ENCODE data around the gene TMEM144. TPM values are rescaled to one million over a fixed set of nuclear protein-coding genes. Genes with fewer than 3 reads are reported as not detected.

The TMEM144 gene
- total RNA-seq, 1 experiment from 2014 or later, result 6.0 TPM

DNA sequence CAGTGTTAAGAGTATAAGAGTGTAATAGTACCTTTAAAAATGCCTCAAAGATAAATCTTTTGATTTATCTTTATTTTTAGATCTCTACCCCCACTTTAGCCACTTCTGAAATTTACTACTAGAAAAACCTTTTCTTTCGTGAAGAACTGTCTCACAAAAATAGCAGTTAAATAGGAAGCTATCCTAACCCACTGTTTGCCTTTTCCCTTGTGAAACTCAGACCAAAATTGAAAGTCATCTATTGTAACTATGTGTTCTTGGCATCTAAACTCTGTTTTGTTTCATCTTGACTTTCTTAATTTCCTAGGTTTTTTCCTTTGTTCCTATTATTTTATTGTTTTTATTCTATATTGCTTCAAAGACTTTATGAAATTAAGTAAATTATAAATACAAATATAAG, 7.8 kb upstream of the TMEM144 start:
- CTCF ChIA-PET, result no interaction called here
- no TSS peak for BruUV-seq (replicated peaks)
- no peak for DNase-seq
- H3K4me3 Mint-ChIP-seq (ENCODE audit: low read depth, unreplicated experiment), result no peak overlapping the region
- no peaks in the 10 kb centered on the region for H3K36me3 Mint-ChIP-seq (ENCODE audit: insufficient read depth, unreplicated experiment)
- H3K27me3 Mint-ChIP-seq (ENCODE audit: unreplicated experiment), result no peaks in the 10 kb centered on the region
- TF ChIP-seq, protein P1, sequence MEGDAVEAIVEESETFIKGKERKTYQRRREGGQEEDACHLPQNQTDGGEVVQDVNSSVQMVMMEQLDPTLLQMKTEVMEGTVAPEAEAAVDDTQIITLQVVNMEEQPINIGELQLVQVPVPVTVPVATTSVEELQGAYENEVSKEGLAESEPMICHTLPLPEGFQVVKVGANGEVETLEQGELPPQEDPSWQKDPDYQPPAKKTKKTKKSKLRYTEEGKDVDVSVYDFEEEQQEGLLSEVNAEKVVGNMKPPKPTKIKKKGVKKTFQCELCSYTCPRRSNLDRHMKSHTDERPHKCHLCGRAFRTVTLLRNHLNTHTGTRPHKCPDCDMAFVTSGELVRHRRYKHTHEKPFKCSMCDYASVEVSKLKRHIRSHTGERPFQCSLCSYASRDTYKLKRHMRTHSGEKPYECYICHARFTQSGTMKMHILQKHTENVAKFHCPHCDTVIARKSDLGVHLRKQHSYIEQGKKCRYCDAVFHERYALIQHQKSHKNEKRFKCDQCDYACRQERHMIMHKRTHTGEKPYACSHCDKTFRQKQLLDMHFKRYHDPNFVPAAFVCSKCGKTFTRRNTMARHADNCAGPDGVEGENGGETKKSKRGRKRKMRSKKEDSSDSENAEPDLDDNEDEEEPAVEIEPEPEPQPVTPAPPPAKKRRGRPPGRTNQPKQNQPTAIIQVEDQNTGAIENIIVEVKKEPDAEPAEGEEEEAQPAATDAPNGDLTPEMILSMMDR (IDR thresholded peaks at IDR 0.05; ENCODE audit: unreplicated experiment), result no peak
- no peaks in the 10 kb centered on the region for H3K4me1 Mint-ChIP-seq (ENCODE audit: low read depth, unreplicated experiment)
- intact Hi-C loops (cut with micrococcal nuclease; ENCODE audit: unreplicated experiment), result no loop called here
- H3K9me3 Mint-ChIP-seq (ENCODE audit: low read depth, unreplicated experiment), result no peaks in the 10 kb centered on the region
- H3K27ac Mint-ChIP-seq (ENCODE audit: unreplicated experiment), result no peak overlapping the region

DNA sequence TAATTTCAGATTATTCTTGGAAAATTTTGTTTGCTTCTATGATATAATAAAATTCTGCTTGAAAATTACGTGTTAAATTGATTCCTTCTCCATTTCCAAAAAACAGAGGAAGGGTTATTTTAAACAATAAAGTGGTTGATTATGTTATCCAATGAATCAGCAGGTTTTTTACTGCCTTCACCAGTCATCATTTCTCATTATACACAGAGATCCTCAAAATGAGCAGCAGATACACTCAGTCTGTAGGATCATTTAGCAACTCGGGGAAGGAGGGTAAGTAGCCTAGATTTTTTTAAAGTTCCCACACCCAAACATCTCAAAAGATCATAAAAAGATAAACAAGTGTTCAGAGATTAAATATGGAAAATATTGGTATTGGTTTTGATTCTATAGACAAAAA, 6.8 kb upstream of the TMEM144 start:
- H3K27ac Mint-ChIP-seq (ENCODE audit: unreplicated experiment), result no peak overlapping the region
- BruUV-seq (replicated peaks), result no TSS peak
- TF ChIP-seq, protein P1 (IDR thresholded peaks at IDR 0.05; ENCODE audit: unreplicated experiment), result no peak
- DNase-seq, result no peak
- CTCF ChIA-PET, result no interaction called here
- no peaks in the 10 kb centered on the region for H3K4me1 Mint-ChIP-seq (ENCODE audit: low read depth, unreplicated experiment)
- no peaks in the 10 kb centered on the region for H3K27me3 Mint-ChIP-seq (ENCODE audit: unreplicated experiment)
- no peak overlapping the region for H3K4me3 Mint-ChIP-seq (ENCODE audit: low read depth, unreplicated experiment)
- no peaks in the 10 kb centered on the region for H3K9me3 Mint-ChIP-seq (ENCODE audit: low read depth, unreplicated experiment)
- intact Hi-C loops (cut with micrococcal nuclease; ENCODE audit: unreplicated experiment), result no loop called here
- H3K36me3 Mint-ChIP-seq (ENCODE audit: insufficient read depth, unreplicated experiment), result no peaks in the 10 kb centered on the region

DNA sequence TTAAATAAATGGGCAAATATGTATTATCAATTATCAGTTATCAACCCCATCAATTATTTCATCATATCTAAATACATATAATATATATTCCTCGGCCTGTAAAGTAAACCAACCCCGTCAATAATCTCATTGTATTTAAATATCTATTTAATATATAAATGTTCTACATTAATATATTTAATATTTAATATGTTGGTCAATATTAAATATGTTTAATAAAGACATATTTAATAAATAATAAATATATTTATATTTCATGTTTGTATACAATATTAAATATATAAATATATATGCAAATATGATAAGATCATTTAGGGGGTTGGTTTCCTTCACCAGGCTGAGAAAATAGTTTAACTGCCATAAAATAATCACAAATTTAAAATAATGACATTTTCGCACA, 6.4 kb upstream of the TMEM144 start:
- H3K27me3 Mint-ChIP-seq (ENCODE audit: unreplicated experiment), result no peaks in the 10 kb centered on the region
- DNase-seq, result no peak
- TF ChIP-seq, protein P1 (IDR thresholded peaks at IDR 0.05; ENCODE audit: unreplicated experiment), result no peak
- H3K36me3 Mint-ChIP-seq (ENCODE audit: insufficient read depth, unreplicated experiment), result no peaks in the 10 kb centered on the region
- CTCF ChIA-PET, result no interaction called here
- BruUV-seq (replicated peaks), result no TSS peak
- intact Hi-C loops (cut with micrococcal nuclease; ENCODE audit: unreplicated experiment), result no loop called here
- no peaks in the 10 kb centered on the region for H3K4me1 Mint-ChIP-seq (ENCODE audit: low read depth, unreplicated experiment)
- H3K4me3 Mint-ChIP-seq (ENCODE audit: low read depth, unreplicated experiment), result no peak overlapping the region
- H3K9me3 Mint-ChIP-seq (ENCODE audit: low read depth, unreplicated experiment), result no peaks in the 10 kb centered on the region
- no peak overlapping the region for H3K27ac Mint-ChIP-seq (ENCODE audit: unreplicated experiment)

DNA sequence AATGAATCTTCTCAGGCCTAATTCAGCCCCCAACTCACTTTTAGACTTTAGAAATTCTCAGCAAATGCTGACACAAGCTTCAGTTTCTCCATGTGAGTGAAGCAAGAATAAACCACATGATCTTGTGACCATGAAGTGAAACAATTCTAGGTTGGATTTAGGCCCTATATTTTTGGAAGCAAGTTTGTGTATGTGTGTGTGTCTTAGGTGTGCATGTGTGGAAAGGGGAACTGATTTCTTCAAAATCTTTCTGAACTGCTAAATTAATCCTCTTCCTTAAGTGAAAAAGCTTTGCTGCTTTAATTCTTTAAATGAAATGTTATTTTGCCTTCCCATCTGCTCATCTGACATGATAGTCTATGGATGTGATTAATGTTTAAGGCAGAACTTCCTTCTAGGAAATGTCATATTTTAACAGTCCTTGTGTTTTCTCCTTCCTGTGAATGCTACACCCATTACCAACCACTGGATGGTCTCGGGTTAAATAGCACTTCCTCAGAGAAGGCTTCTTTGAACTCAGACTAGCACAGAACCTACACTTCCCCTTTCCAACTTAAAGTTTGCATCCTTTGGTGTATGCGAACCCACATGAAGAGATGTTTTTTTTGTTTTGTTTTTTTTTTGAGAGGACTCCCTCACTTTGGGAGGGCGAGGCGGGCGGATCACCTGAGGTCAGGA, 1.2 kb upstream of the TMEM144 start:
- CTCF ChIA-PET, result no interaction called here
- H3K4me1 Mint-ChIP-seq (ENCODE audit: low read depth, unreplicated experiment), result no peaks in the 10 kb centered on the region

More for the DNA sequence above, 1.2 kb upstream of the TMEM144 start:
- intact Hi-C loops (cut with micrococcal nuclease; ENCODE audit: unreplicated experiment), result no loop called here
- TF ChIP-seq, protein P1 (IDR thresholded peaks at IDR 0.05; ENCODE audit: unreplicated experiment), result no peak
- Mint-ChIP-seq H3K27me3 (ENCODE audit: unreplicated experiment) (no peaks in the 10 kb centered on the region), H3K4me3 (ENCODE audit: low read depth, unreplicated experiment) (no peak overlapping the region), H3K36me3 (ENCODE audit: insufficient read depth, unreplicated experiment) (peaks cover 8% of the 10 kb centered on the region), H3K27ac (ENCODE audit: unreplicated experiment) (no peak overlapping the region), H3K9me3 (ENCODE audit: low read depth, unreplicated experiment) (no peaks in the 10 kb centered on the region)
- no peak for DNase-seq
- BruUV-seq (replicated peaks), result no TSS peak
